Adrenal gland (tissue), 12 donors: ENCODE data around the gene HMOX2. TPM values are rescaled to one million over a fixed set of nuclear protein-coding genes. Genes with fewer than 3 reads are reported as not detected.

Experiments used
- DNase-seq, 7 donors: peaks; one replicate each; pipeline ENCODE4 v3.0.0-alpha.2; 2019 to 2020
- H3K27ac ChIP-seq, 5 donors: fragments of 200-600 bp; sonication (generic) in 4 of 5; 1 replicate in 3 of 5; 2 replicates in 2 of 5; pipeline versions ENCODE4 v1.5.1 to v1.8.0; 2016 to 2020; ENCODE audit warnings: mild to moderate bottlenecking in 1 of 5
- H3K27me3 ChIP-seq: fragments of 200-600 bp; 2 replicates; pipeline ENCODE4 v1.8.0; 2021
- H3K36me3 ChIP-seq, 2 donors: fragments of 200-600 bp; replicated peaks in 1 of 2; 1 replicate in 1 of 2; 2 replicates in 1 of 2; pipeline versions ENCODE4 v1.5.1 to v1.8.0; 2018 to 2022
- H3K4me1 ChIP-seq, 2 donors: fragments of 200-600 bp; replicated peaks in 1 of 2; 1 replicate in 1 of 2; 2 replicates in 1 of 2; pipeline versions ENCODE4 v1.5.1 to v1.8.0; 2018 to 2021
- H3K4me3 ChIP-seq, 4 donors: fragments of 200-600 bp; sonication (generic) in 3 of 4; one replicate each; pipeline ENCODE4 v1.5.1; 2016 to 2018
- H3K9me3 ChIP-seq, 3 donors: fragments of 200-600 bp; sonication (generic) in 1 of 3; replicated peaks in 1 of 3; 1 replicate in 2 of 3; 2 replicates in 1 of 3; pipeline versions ENCODE4 v1.5.1 to v1.8.0; 2016 to 2021
- POLR2A ChIP-seq, 2 donors: fragments of 450-650 bp; IDR thresholded peaks; one replicate each; pipeline ENCODE4 v1.6.1; 2017; ENCODE audit warnings: antibody characterized with exemption in 2 of 2, mild to moderate bottlenecking in 2 of 2, moderate library complexity in 1 of 2
- WGBS, 4 donors: extraction: QIAGEN DNeasy Blood & Tissue Kit in 2 of 4; methylation state at CpG; one replicate each; pipeline versions ENCODE4 v1.1.5 to v1.1.7; 2013 to 2017; 5-methylcytosine and 5-hydroxymethylcytosine counted together
- intact Hi-C, 2 donors: fragments of 100-400 bp; cut with DNase I; formaldehyde crosslinking; loops; one replicate each; pipeline versions ENCODE4 v1.14.1 to v1.15.0; 2022 to 2023
- polyA plus RNA-seq, 3 donors: library from polyadenylated mRNA; stranded (reverse); fragments of 200-250 nt in 2 of 3; fragments of 350-450 nt in 1 of 3; fragmentation: Illumina TruSeq in 1 of 3; extraction: RNeasy Lipid Tissue Mini Kit (QIAGEN cat#74804) in 1 of 3; gene quantifications; one replicate each; pipeline ENCODE4 v1.2.3, GENCODE V29; 2013 to 2014
- total RNA-seq, 9 donors: library from RNA; depleted of rRNA in 4 of 9; stranded (reverse); fragments of >200 nt in 4 of 9; fragments of 120-200 nt in 1 of 9; fragmentation: NEBNext Ultra II Directional in 1 of 9; extraction: Animal tissue kit (Norgen Biotek cat#: 25700) in 1 of 9; gene quantifications; one replicate each; pipeline versions ENCODE4 v1.1.0 to v1.2.4, GENCODE V29; 2013 to 2023
- TF ChIP-seq, protein P1 (sequence below), 6 experiments: fragments of 450-650 bp in 4 of 6; fragments of 200-600 bp in 2 of 6; sonication (generic) in 1 of 6; IDR thresholded peaks; 1 replicate in 5 of 6; 2 replicates in 1 of 6; pipeline versions ENCODE4 v1.5.1 to v1.8.0; 2016 to 2021; ENCODE audit warnings: antibody characterized with exemption in 6 of 6, mild to moderate bottlenecking in 2 of 6, moderate library complexity in 1 of 6
- donor health status: healthy with polysubstance abuse.
- donor health status: Bipolar disorder and iron deficiency.
- donor health status: DM: yes; HTN: yes; CAD: no.
- donor health status: DM: no; HTN: no; CAD: no.
- donor health status: DM: no; HTN: no; CAD: no.
- donor health status: DM: yes; HTN: yes; CAD: no.

The HMOX2 gene
- total and polyA plus RNA-seq, 12 donors: 36.1 to 114 (median 65.6) TPM

- WGBS, 4 donors: 82 to 98% (median 89%) methylated on average over 2 of the region's 2 CpGs
- no peaks in the 10 kb centered on the region for H3K9me3 ChIP-seq
- peak overlapping the region in 1 of 5 donors; percentile 17 for H3K27ac ChIP-seq
- intact Hi-C loops: no loop called here
- H3K4me1 ChIP-seq: peaks cover 4 to 15% of the 10 kb centered on the region in 2 donors
- no peak for DNase-seq
- H3K27me3 ChIP-seq: no peaks in the 10 kb centered on the region
- TF ChIP-seq, protein P1, sequence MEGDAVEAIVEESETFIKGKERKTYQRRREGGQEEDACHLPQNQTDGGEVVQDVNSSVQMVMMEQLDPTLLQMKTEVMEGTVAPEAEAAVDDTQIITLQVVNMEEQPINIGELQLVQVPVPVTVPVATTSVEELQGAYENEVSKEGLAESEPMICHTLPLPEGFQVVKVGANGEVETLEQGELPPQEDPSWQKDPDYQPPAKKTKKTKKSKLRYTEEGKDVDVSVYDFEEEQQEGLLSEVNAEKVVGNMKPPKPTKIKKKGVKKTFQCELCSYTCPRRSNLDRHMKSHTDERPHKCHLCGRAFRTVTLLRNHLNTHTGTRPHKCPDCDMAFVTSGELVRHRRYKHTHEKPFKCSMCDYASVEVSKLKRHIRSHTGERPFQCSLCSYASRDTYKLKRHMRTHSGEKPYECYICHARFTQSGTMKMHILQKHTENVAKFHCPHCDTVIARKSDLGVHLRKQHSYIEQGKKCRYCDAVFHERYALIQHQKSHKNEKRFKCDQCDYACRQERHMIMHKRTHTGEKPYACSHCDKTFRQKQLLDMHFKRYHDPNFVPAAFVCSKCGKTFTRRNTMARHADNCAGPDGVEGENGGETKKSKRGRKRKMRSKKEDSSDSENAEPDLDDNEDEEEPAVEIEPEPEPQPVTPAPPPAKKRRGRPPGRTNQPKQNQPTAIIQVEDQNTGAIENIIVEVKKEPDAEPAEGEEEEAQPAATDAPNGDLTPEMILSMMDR (IDR thresholded peaks at IDR 0.05): no peak
- TF ChIP-seq POLR2A (IDR thresholded peaks at IDR 0.05): no peak
- no peaks in the 10 kb centered on the region for H3K36me3 ChIP-seq
- no peak overlapping the region for H3K4me3 ChIP-seq
These were observed 19.6 kb downstream of the HMOX2 start for GRCh38 chr16:4495766-4496165.

DNA sequence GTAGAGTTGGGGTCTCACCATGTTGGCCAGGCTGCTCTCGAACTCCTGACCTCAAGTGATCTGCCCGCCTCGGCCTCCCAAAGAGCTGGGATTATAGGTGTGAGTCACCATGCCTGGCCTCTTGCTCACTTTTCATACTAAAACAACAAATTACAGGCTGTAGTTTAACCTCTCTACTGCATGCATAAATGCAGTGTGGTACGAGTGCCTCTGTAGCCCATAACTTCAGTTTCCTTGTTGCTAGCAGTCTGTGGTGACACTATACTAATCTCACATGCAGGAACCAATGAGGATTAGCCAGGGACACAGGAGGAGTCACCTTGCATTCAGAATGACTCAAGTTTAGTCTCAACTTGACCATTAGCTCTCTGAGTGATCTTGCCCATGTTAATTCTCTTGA lies 20.1 kb downstream of the HMOX2 start:
- no peaks in the 10 kb centered on the region for H3K9me3 ChIP-seq
- DNase-seq: no peak
- intact Hi-C loops: no loop called here
- peak overlapping the region in 1 of 5 donors; percentile 40 for H3K27ac ChIP-seq
- peaks cover 4 to 20% of the 10 kb centered on the region in 2 donors for H3K4me1 ChIP-seq
- WGBS, 4 donors: 72 to 82% (median 76%) methylated on average over 4 of the region's 4 CpGs
- no peak overlapping the region for H3K4me3 ChIP-seq
- TF ChIP-seq POLR2A (IDR thresholded peaks at IDR 0.05): no peak
- TF ChIP-seq, protein P1 (IDR thresholded peaks at IDR 0.05): no peak
- H3K27me3 ChIP-seq: no peaks in the 10 kb centered on the region
- H3K36me3 ChIP-seq: no peaks in the 10 kb centered on the region

GRCh38 chr16:4498546-4499195 lies 22.5 kb downstream of the HMOX2 start:
- 83 to 89% (median 86%) methylated on average over 8 of the region's 8 CpGs for WGBS, 4 donors
- H3K27ac ChIP-seq: no peak overlapping the region
- TF ChIP-seq POLR2A (IDR thresholded peaks at IDR 0.05): no peak
- TF ChIP-seq, protein P1 (IDR thresholded peaks at IDR 0.05): no peak
- no peaks in the 10 kb centered on the region for H3K9me3 ChIP-seq
- intact Hi-C loops: no loop called here
- no peaks in the 10 kb centered on the region for H3K27me3 ChIP-seq
- no peaks in the 10 kb centered on the region for H3K36me3 ChIP-seq
- peaks cover 4 to 29% of the 10 kb centered on the region in 2 donors for H3K4me1 ChIP-seq
- no peak for DNase-seq
- no peak overlapping the region for H3K4me3 ChIP-seq

GRCh38 chr16:4499196-4499555 lies 23.0 kb downstream of the HMOX2 start:
- Histone ChIP-seq H3K9me3 (no peaks in the 10 kb centered on the region), H3K27ac (no peak overlapping the region), H3K4me3 (no peak overlapping the region), H3K36me3 (no peaks in the 10 kb centered on the region), H3K27me3 (no peaks in the 10 kb centered on the region), H3K4me1 (peaks cover 4 to 29% of the 10 kb centered on the region in 2 donors)
- WGBS, 4 donors: 95 to 98% (median 97%) methylated on average over 4 of the region's 4 CpGs
- no peak for DNase-seq
- intact Hi-C loops: no loop called here
- no peak for TF ChIP-seq POLR2A (IDR thresholded peaks at IDR 0.05)
- TF ChIP-seq, protein P1 (IDR thresholded peaks at IDR 0.05): no peak
